ENCODE results near the gene HS2ST1.

Gene HS2ST1

GRCh38 chr1:87117761-87118368 is 203.4 kb downstream of the HS2ST1 start:
- no peak for TF ChIP-seq CREB5 (CRISPR knock-in tag; IDR thresholded peaks at IDR 0.05; ENCODE audit: low read depth)
- TF ChIP-seq CSDC2 (CRISPR knock-in tag; IDR thresholded peaks at IDR 0.05) = no peak
- peak; percentile 77 for ATAC-seq

GRCh38 chr1:87119541-87120140 is 205.2 kb downstream of the HS2ST1 start:
- ATAC-seq = no peak
- no peak for TF ChIP-seq ZFP30 (CRISPR knock-in tag; IDR thresholded peaks at IDR 0.05)
- TF ChIP-seq RARB (CRISPR knock-in tag; IDR thresholded peaks at IDR 0.05) = no peak
- TF ChIP-seq ZNF8 (CRISPR knock-in tag; IDR thresholded peaks at IDR 0.05) = no peak
- no peak for TF ChIP-seq PATZ1 (CRISPR knock-in tag; IDR thresholded peaks at IDR 0.05; ENCODE audit: borderline replicate concordance)
- no peak for TF ChIP-seq TOX (CRISPR knock-in tag; IDR thresholded peaks at IDR 0.05; ENCODE audit: borderline replicate concordance)
- no peak for TF ChIP-seq ISL1 (CRISPR knock-in tag; IDR thresholded peaks at IDR 0.05)
- no peak for TF ChIP-seq CREB5 (CRISPR knock-in tag; IDR thresholded peaks at IDR 0.05; ENCODE audit: low read depth)
- no peak for TF ChIP-seq BACH2 (CRISPR knock-in tag; IDR thresholded peaks at IDR 0.05; ENCODE audit: borderline replicate concordance)
- no peak for TF ChIP-seq TSHZ2 (CRISPR knock-in tag; IDR thresholded peaks at IDR 0.05)
- TF ChIP-seq CSDC2 (CRISPR knock-in tag; IDR thresholded peaks at IDR 0.05) = no peak
- TF ChIP-seq ZNF70 (CRISPR knock-in tag; IDR thresholded peaks at IDR 0.05) = no peak
- no peak for TF ChIP-seq ESRRG (CRISPR knock-in tag; IDR thresholded peaks at IDR 0.05)
- no peak for TF ChIP-seq ZC3H10 (CRISPR knock-in tag; IDR thresholded peaks at IDR 0.05)
- no peak for TF ChIP-seq POU6F1 (CRISPR knock-in tag; IDR thresholded peaks at IDR 0.05; ENCODE audit: borderline replicate concordance, low read depth)
- no peak for TF ChIP-seq GLIS3 (CRISPR knock-in tag; IDR thresholded peaks at IDR 0.05)
- TF ChIP-seq TCF4 (CRISPR knock-in tag; IDR thresholded peaks at IDR 0.05; ENCODE audit: borderline replicate concordance) = no peak
- TF ChIP-seq ARNTL (CRISPR knock-in tag; IDR thresholded peaks at IDR 0.05; ENCODE audit: borderline replicate concordance, low read depth) = no peak
- no peak for TF ChIP-seq CSRNP3 (CRISPR knock-in tag; IDR thresholded peaks at IDR 0.05)

- ATAC-seq = no peak
- no peak for TF ChIP-seq ESRRG (CRISPR knock-in tag; IDR thresholded peaks at IDR 0.05)
- no peak for TF ChIP-seq ZC3H10 (CRISPR knock-in tag; IDR thresholded peaks at IDR 0.05)
- TF ChIP-seq OSR1 (CRISPR knock-in tag; IDR thresholded peaks at IDR 0.05) = no peak
- no peak for TF ChIP-seq ZNF8 (CRISPR knock-in tag; IDR thresholded peaks at IDR 0.05)
- TF ChIP-seq TCF4 (CRISPR knock-in tag; IDR thresholded peaks at IDR 0.05; ENCODE audit: borderline replicate concordance) = no peak
- no peak for TF ChIP-seq ZNF565 (CRISPR knock-in tag; conservative IDR thresholded peaks at IDR 0.05; ENCODE audit: low read depth)
- TF ChIP-seq RARB (CRISPR knock-in tag; IDR thresholded peaks at IDR 0.05) = no peak
- TF ChIP-seq CREB5 (CRISPR knock-in tag; IDR thresholded peaks at IDR 0.05; ENCODE audit: low read depth) = no peak
- no peak for TF ChIP-seq GLIS3 (CRISPR knock-in tag; IDR thresholded peaks at IDR 0.05)
- no peak for TF ChIP-seq BACH2 (CRISPR knock-in tag; IDR thresholded peaks at IDR 0.05; ENCODE audit: borderline replicate concordance)
- TF ChIP-seq PPARA (CRISPR knock-in tag; IDR thresholded peaks at IDR 0.05; ENCODE audit: borderline replicate concordance) = no peak
- no peak for TF ChIP-seq CSRNP3 (CRISPR knock-in tag; IDR thresholded peaks at IDR 0.05)
- TF ChIP-seq ISL1 (CRISPR knock-in tag; IDR thresholded peaks at IDR 0.05) = no peak
- TF ChIP-seq CSDC2 (CRISPR knock-in tag; IDR thresholded peaks at IDR 0.05) = no peak
Measured at GRCh38 chr1:87120779-87121178, 206.3 kb downstream of the HS2ST1 start.

Data from SK-N-SH treated with all-trans-retinoic acid at 6 μM for 48 hours (cell line).